B cell (primary cell): ENCODE measurements around the gene ATCAY. TPM values are rescaled to one million over a fixed set of nuclear protein-coding genes. Genes with fewer than 3 reads are reported as not detected.

Experiments used
- ATAC-seq: fragments of 200-7000 bp; cut with Tn5 transposase; one replicate; pipeline ENCODE4 v1.10.0; 2021; ENCODE audit warnings: low read depth, mild to moderate bottlenecking, moderate number of reproducible peaks, moderate library complexity
- CTCF ChIA-PET: fragments of 350-600 bp; sonication (Branson Sonifier 250); formaldehyde crosslinking; loops from one replicate; lab custom pipeline; 2021; ENCODE audit warnings: antibody characterized with exemption, inconsistent platforms; lab: Charles Lee
- POLR2A ChIA-PET: fragments of 350-600 bp; sonication (Branson Sonifier 250); formaldehyde crosslinking; loops from one replicate; lab custom pipeline; 2021; ENCODE audit warnings: antibody characterized with exemption; lab: Charles Lee
- DNase-seq: peaks from one replicate; pipeline ENCODE4 v3.0.0; 2013
- H2AFZ ChIP-seq: 2 replicates; pipeline ENCODE4 v1.6.1; 2012; ENCODE audit warnings: mild to moderate bottlenecking, low read depth, low read length; ENCODE audit not compliant: insufficient read depth, poor library complexity, severe bottlenecking
- H3K27ac ChIP-seq, 2 donors: 1 replicate in 1 of 2; 2 replicates in 1 of 2; pipeline ENCODE4 v1.5.1; 2012 to 2013; ENCODE audit warnings: low read length in 2 of 2, mild to moderate bottlenecking in 2 of 2, moderate library complexity in 1 of 2
- H3K27me3 ChIP-seq, 4 experiments: fragments of 200-600 bp in 1 of 4; sonication (generic) in 1 of 4; replicated peaks in 1 of 4; 1 replicate in 2 of 4; 2 replicates in 2 of 4; pipeline versions ENCODE4 v1.6.1 to v1.7.0; 2013 to 2016; ENCODE audit warnings: low read length in 3 of 4, mild to moderate bottlenecking in 2 of 4, mixed read lengths in 1 of 4, moderate library complexity in 1 of 4; ENCODE audit not compliant: insufficient read depth in 4 of 4, control insufficient read depth in 3 of 4; ENCODE audit errors: control extremely low read depth in 1 of 4
- H3K36me3 ChIP-seq, 2 experiments: replicated peaks in 1 of 2; 1 replicate in 1 of 2; 2 replicates in 1 of 2; pipeline versions ENCODE4 v1.6.1 to v1.7.1; 2013; ENCODE audit warnings: low read length in 1 of 2; ENCODE audit not compliant: insufficient read depth in 2 of 2, control insufficient read depth in 1 of 2; ENCODE audit errors: control extremely low read depth in 1 of 2, extremely low read depth in 1 of 2
- H3K4me1 ChIP-seq, 2 donors: fragments of 200-600 bp in 1 of 2; sonication (generic) in 1 of 2; 1 replicate in 1 of 2; 2 replicates in 1 of 2; pipeline versions ENCODE4 v1.5.1 to v1.6.1; 2013 to 2017; ENCODE audit warnings: low read length in 2 of 2; ENCODE audit not compliant: control insufficient read depth in 2 of 2, insufficient read depth in 2 of 2
- H3K4me2 ChIP-seq: replicated peaks from 2 replicates; pipeline ENCODE3; 2012; ENCODE audit warnings: mild to moderate bottlenecking, low read depth, low read length; ENCODE audit not compliant: poor library complexity, severe bottlenecking
- H3K4me3 ChIP-seq, 5 experiments: fragments of 200-600 bp in 1 of 5; sonication (generic) in 1 of 5; 1 replicate in 3 of 5; 2 replicates in 2 of 5; pipeline versions ENCODE4 v1.5.1 to v1.7.0; 2011 to 2016; ENCODE audit warnings: low read length in 4 of 5, mild to moderate bottlenecking in 4 of 5, low read depth in 2 of 5, control low read depth in 1 of 5, moderate library complexity in 1 of 5; ENCODE audit not compliant: insufficient read depth in 1 of 5; ENCODE audit errors: control extremely low read depth in 1 of 5, extremely low read depth in 1 of 5
- H3K79me2 ChIP-seq: fragments of 200-600 bp; sonication (generic); one replicate; pipeline ENCODE4 v1.6.0; 2016; ENCODE audit warnings: low read length; ENCODE audit not compliant: control insufficient read depth, insufficient read depth
- H3K9ac ChIP-seq: fragments of 200-600 bp; sonication (generic); 2 replicates; pipeline ENCODE4 v1.6.1; 2017; ENCODE audit warnings: mild to moderate bottlenecking, low read length, moderate library complexity
- H3K9me3 ChIP-seq, 3 donors: one replicate each; pipeline versions ENCODE4 v1.6.1 to v1.7.1; 2013; ENCODE audit warnings: low read length in 2 of 3; ENCODE audit not compliant: control insufficient read depth in 2 of 3, insufficient read depth in 1 of 3; ENCODE audit errors: control extremely low read depth in 1 of 3
- H4K20me1 ChIP-seq: 2 replicates; pipeline ENCODE4 v1.6.0; 2012; ENCODE audit warnings: mild to moderate bottlenecking, low read length; ENCODE audit not compliant: insufficient read depth, control insufficient read depth, poor library complexity, severe bottlenecking
- H3K27ac Mint-ChIP-seq: one replicate; pipeline ENCODE4 v1.8.0; 2021; ENCODE audit warnings: mixed read lengths
- H3K27me3 Mint-ChIP-seq: one replicate; pipeline ENCODE4 v1.8.0; 2021; ENCODE audit warnings: mixed read lengths
- H3K4me1 Mint-ChIP-seq: one replicate; pipeline ENCODE4 v1.8.0; 2021; ENCODE audit warnings: mixed read lengths
- H3K4me3 Mint-ChIP-seq: one replicate; pipeline ENCODE4 v1.8.0; 2021; ENCODE audit warnings: mixed read lengths
- H3K9me3 Mint-ChIP-seq: one replicate; pipeline ENCODE4 v1.8.0; 2022; ENCODE audit warnings: mixed read lengths; ENCODE audit not compliant: insufficient read depth
- EZH2 ChIP-seq: IDR thresholded peaks from 2 replicates; pipeline ENCODE4 v1.6.1; 2012; ENCODE audit warnings: borderline replicate concordance, low read depth, mild to moderate bottlenecking, moderate library complexity, low read length; ENCODE audit not compliant: insufficient read depth, poor library complexity, severe bottlenecking
- WGBS: methylation state at CpG from one replicate; pipeline ENCODE4 v1.1.5; 2013; ENCODE audit warnings: missing lambda C conversion rate; ENCODE audit not compliant: insufficient coverage; 5-methylcytosine and 5-hydroxymethylcytosine counted together
- intact Hi-C: fragments of 100-400 bp; cut with micrococcal nuclease; formaldehyde crosslinking; loops from one replicate; pipeline ENCODE4 v1.10.0; 2022
- polyA plus RNA-seq: library from polyadenylated mRNA; depleted of rRNA; stranded (reverse); fragments of >200 nt; gene quantifications from 2 replicates; pipeline ENCODE4 v1.2.3, GENCODE V29; 2012
- small RNA-seq: library from RNA; depleted of rRNA; stranded (forward); fragments of <200 nt; gene quantifications from one replicate; pipeline ENCODE3, GENCODE V24; 2012; ENCODE audit warnings: low replicate concordance, low read depth; ENCODE audit not compliant: insufficient read length
- total RNA-seq, 2 donors: library from RNA; stranded (reverse); fragments of 120-200 nt in 1 of 2; gene quantifications; 1 replicate in 1 of 2; 2 replicates in 1 of 2; pipeline versions ENCODE4 v1.2.3 to v1.2.4, GENCODE V29; 2013 to 2022
- TF ChIP-seq, protein P1 (sequence below): fragments of 200-600 bp; IDR thresholded peaks from one replicate; pipeline ENCODE4 v1.8.0; 2022; ENCODE audit warnings: antibody characterized with exemption, mild to moderate bottlenecking

Gene ATCAY
- total and polyA plus RNA-seq, 2 donors (not counting 1 experiment from before 2014, with no cell fraction given), result not detected

DNA sequence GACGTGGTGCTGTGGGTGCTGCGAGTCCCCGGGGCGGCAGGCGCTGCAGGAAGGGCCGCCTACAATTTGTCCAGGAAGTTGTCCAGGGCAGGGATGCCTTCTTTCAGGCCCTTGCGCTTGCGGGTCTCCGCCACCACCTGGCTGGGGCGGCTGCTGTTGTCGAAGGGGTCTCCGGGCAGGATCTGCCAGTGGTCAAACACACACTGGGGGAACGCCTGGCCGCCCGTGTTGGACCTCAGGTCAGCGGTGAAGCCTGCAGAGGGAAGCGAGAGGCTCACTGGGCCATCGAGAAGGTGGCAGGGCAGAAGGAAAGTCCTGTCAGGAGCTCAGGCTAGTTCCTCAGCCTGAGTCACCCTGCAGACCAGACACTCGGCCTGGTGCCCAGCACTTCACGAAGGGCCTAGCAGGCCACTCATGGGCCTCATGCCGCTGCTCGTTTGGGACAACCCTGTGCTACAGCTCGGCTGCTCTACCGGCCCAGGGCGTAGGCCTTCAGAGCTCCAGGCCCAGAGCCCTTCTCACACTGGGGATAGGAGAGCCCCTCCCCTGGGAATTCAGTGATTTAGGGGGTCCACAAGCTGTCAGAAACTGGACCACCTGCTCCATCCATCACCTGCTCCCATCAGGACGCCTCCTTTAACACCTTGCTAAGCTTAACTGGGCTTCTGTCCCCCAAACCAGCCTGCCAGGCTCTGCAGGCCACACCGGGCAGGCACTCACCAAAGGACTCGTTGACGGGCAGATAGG lies 96.2 kb downstream of the ATCAY start:
- Histone ChIP-seq H3K4me3 (no peak overlapping the region), H3K9ac (no peak overlapping the region), H3K79me2 (peaks cover 7% of the 10 kb centered on the region), H3K27ac (no peak overlapping the region), H4K20me1 (peaks cover 68% of the 10 kb centered on the region), H2AFZ (no peak overlapping the region), H3K4me2 (no peak overlapping the region), H3K4me1 (no peaks in the 10 kb centered on the region), H3K27me3 (no peaks in the 10 kb centered on the region), H3K36me3 (peaks cover 3 to 64% of the 10 kb centered on the region in 2 experiments), H3K9me3 (peaks cover 0 to 4% (median 0%) of the 10 kb centered on the region in 3 donors)
- WGBS, result 94% methylated on average over 29 of the region's 29 CpGs
- H3K9me3 Mint-ChIP-seq, result no peaks in the 10 kb centered on the region
- DNase-seq (peak; percentile 45), ATAC-seq (no peak)
- no peak overlapping the region for H3K4me3 Mint-ChIP-seq
- ChIA-PET CTCF (no interaction called here), POLR2A (no interaction called here)
- no peak overlapping the region for H3K27ac Mint-ChIP-seq
- H3K27me3 Mint-ChIP-seq, result no peaks in the 10 kb centered on the region
- TF ChIP-seq EZH2, result no peak
- TF ChIP-seq, protein P1, sequence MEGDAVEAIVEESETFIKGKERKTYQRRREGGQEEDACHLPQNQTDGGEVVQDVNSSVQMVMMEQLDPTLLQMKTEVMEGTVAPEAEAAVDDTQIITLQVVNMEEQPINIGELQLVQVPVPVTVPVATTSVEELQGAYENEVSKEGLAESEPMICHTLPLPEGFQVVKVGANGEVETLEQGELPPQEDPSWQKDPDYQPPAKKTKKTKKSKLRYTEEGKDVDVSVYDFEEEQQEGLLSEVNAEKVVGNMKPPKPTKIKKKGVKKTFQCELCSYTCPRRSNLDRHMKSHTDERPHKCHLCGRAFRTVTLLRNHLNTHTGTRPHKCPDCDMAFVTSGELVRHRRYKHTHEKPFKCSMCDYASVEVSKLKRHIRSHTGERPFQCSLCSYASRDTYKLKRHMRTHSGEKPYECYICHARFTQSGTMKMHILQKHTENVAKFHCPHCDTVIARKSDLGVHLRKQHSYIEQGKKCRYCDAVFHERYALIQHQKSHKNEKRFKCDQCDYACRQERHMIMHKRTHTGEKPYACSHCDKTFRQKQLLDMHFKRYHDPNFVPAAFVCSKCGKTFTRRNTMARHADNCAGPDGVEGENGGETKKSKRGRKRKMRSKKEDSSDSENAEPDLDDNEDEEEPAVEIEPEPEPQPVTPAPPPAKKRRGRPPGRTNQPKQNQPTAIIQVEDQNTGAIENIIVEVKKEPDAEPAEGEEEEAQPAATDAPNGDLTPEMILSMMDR, result no peak
- H3K4me1 Mint-ChIP-seq, result peaks cover 4% of the 10 kb centered on the region
- intact Hi-C loops, result no loop called here

Small RNAs within 50 kb of the gene (small RNA-seq; reads per million reads assigned to genes)
- gene RN7SL202P, result not detected

Other genes with a start within 250 kb of the ATCAY start
- gene PIP5K1C, start 180.2 kb upstream of the ATCAY start, total RNA-seq, result 42.3 and 46.7 TPM in 2 replicates
- 10.4 and 16.8 TPM in 2 replicates for gene PIP5K1C, start 180.2 kb upstream of the ATCAY start, polyA plus RNA-seq
- 2.0 and 2.9 TPM in 2 replicates for gene TJP3, start 172.3 kb upstream of the ATCAY start, total RNA-seq
- 1.9 and 2.1 TPM in 2 replicates for gene TJP3, start 172.3 kb upstream of the ATCAY start, polyA plus RNA-seq
- 61.4 and 66.4 TPM in 2 replicates for gene APBA3, start 119.0 kb upstream of the ATCAY start, total RNA-seq
- gene APBA3, start 119.0 kb upstream of the ATCAY start, polyA plus RNA-seq, result 78.1 and 91.2 TPM in 2 replicates
- gene MRPL54, start 118.0 kb upstream of the ATCAY start, total RNA-seq, result 48.6 and 54.3 TPM in 2 replicates
- 75.1 and 95.9 TPM in 2 replicates for gene MRPL54, start 118.0 kb upstream of the ATCAY start, polyA plus RNA-seq
- gene RAX2, start 108.5 kb upstream of the ATCAY start, total RNA-seq, result not detected in 2 replicates
- not detected in 2 replicates for gene RAX2, start 108.5 kb upstream of the ATCAY start, polyA plus RNA-seq
- 1.3 and 2.4 TPM in 2 replicates for gene MATK, start 94.3 kb upstream of the ATCAY start, total RNA-seq
- gene MATK, start 94.3 kb upstream of the ATCAY start, polyA plus RNA-seq, result 8.2 and 9.5 TPM in 2 replicates
- gene ZFR2, start 11.6 kb upstream of the ATCAY start, total RNA-seq, result 0.39 TPM in 1 of 2 replicates, not detected in the other
- gene ZFR2, start 11.6 kb upstream of the ATCAY start, polyA plus RNA-seq, result 0.36 and 0.71 TPM in 2 replicates
- not detected in 2 replicates for gene NMRK2, start 52.4 kb downstream of the ATCAY start, total RNA-seq
- gene NMRK2, start 52.4 kb downstream of the ATCAY start, polyA plus RNA-seq, result not detected in 2 replicates
- gene DAPK3, start 90.4 kb downstream of the ATCAY start, total RNA-seq, result 41.0 and 47.4 TPM in 2 replicates
- 32.6 and 55.4 TPM in 2 replicates for gene DAPK3, start 90.4 kb downstream of the ATCAY start, polyA plus RNA-seq
- gene EEF2, start 104.8 kb downstream of the ATCAY start, total RNA-seq, result 2,947 and 3,167 TPM in 2 replicates
- 1,376 and 1,449 TPM in 2 replicates for gene EEF2, start 104.8 kb downstream of the ATCAY start, polyA plus RNA-seq
- 56.8 and 57.2 TPM in 2 replicates for gene PIAS4, start 127.1 kb downstream of the ATCAY start, total RNA-seq
- gene PIAS4, start 127.1 kb downstream of the ATCAY start, polyA plus RNA-seq, result 10.3 and 13.7 TPM in 2 replicates
- 62.6 and 62.8 TPM in 2 replicates for gene ZBTB7A, start 186.2 kb downstream of the ATCAY start, total RNA-seq
- gene ZBTB7A, start 186.2 kb downstream of the ATCAY start, polyA plus RNA-seq, result 19.4 and 24.8 TPM in 2 replicates
- gene MAP2K2, start 243.4 kb downstream of the ATCAY start, total RNA-seq, result 137 and 138 TPM in 2 replicates
- 158 and 181 TPM in 2 replicates for gene MAP2K2, start 243.4 kb downstream of the ATCAY start, polyA plus RNA-seq